Pancreas (tissue), 10 donors: Measurements from ENCODE around the gene TP53I11. TPM values are rescaled to one million over a fixed set of nuclear protein-coding genes. Genes with fewer than 3 reads are reported as not detected.

Experiments
- ATAC-seq, 4 donors: fragments of 200-7000 bp; cut with Tn5 transposase; one replicate each; pipeline versions ENCODE4 v1.8.0 to v1.9.1; 2020; ENCODE audit warnings: mild to moderate bottlenecking in 4 of 4, moderate library complexity in 4 of 4
- DNase-seq, 6 donors: peaks; one replicate each; pipeline ENCODE4 v3.0.0-alpha.2; 2020
- FAIRE-seq: peaks from 2 replicates; lab custom pipeline; 2012; peaks lifted over from hg19 to GRCh38; lab: Jason Lieb, UNC
- H3K27ac ChIP-seq, 4 donors: fragments of 200-600 bp; sonication (generic); 1 replicate in 3 of 4; 2 replicates in 1 of 4; pipeline versions ENCODE4 v1.5.0 to v1.8.0; 2020
- H3K27me3 ChIP-seq, 4 donors: fragments of 200-600 bp; one replicate each; pipeline ENCODE4 v1.8.0; 2021
- H3K36me3 ChIP-seq, 3 donors: fragments of 200-600 bp; sonication (generic) in 1 of 3; one replicate each; pipeline versions ENCODE4 v1.5.0 to v1.8.0; 2020 to 2021
- H3K4me1 ChIP-seq, 3 donors: fragments of 200-600 bp; one replicate each; pipeline ENCODE4 v1.8.0; 2021
- H3K4me3 ChIP-seq, 4 donors: fragments of 200-600 bp; sonication (generic) in 2 of 4; one replicate each; pipeline versions ENCODE4 v1.5.0 to v1.8.0; 2020 to 2021
- H3K9me3 ChIP-seq, 4 donors: fragments of 200-600 bp; one replicate each; pipeline ENCODE4 v1.8.0; 2021
- WGBS, 2 donors: extraction: QIAGEN DNeasy Blood & Tissue Kit; methylation state at CpG; one replicate each; pipeline ENCODE4 v1.1.7; 2013; 5-methylcytosine and 5-hydroxymethylcytosine counted together
- intact Hi-C, 3 donors: fragments of 100-400 bp; cut with DNase I; formaldehyde crosslinking; loops; one replicate each; pipeline versions ENCODE4 v1.11.1 to v1.14.2; 2022
- polyA plus RNA-seq, 2 donors: library from polyadenylated mRNA; stranded (reverse); fragments of 200-250 nt; gene quantifications; one replicate each; pipeline ENCODE4 v1.2.3, GENCODE V29; 2013
- total RNA-seq, 6 donors: library from RNA; stranded (reverse); fragmentation: NEBNext Ultra II Directional in 4 of 6; extraction: Animal tissue kit (Norgen Biotek cat#: 25700) in 4 of 6; gene quantifications; one replicate each; pipeline versions ENCODE4 v1.2.1 to v1.2.4, GENCODE V29; 2021 to 2023
- TF ChIP-seq, protein P1 (sequence below), 4 donors: fragments of 200-600 bp; sonication (generic) in 3 of 4; IDR thresholded peaks; one replicate each; pipeline versions ENCODE4 v1.5.0 to v1.8.0; 2021; ENCODE audit warnings: antibody characterized with exemption in 4 of 4
- donor health status: healthy with polysubstance abuse.
- donor health status: DM: no; HTN: no; CAD: no; lungs with moderate emphysema.
- donor health status: DM: no; HTN: no; CAD: no.
- donor health status: control.
- donor health status: control.
- donor health status: Bipolar disorder and iron deficiency.
- donor health status: DM: yes; HTN: yes; CAD: no.
- donor health status: DM: no; HTN: no; CAD: no.
- donor health status: DM: no; HTN: no; CAD: no.
- donor health status: DM: yes; HTN: yes; CAD: no.

Gene TP53I11
- total and polyA plus RNA-seq, 8 donors, result 18.8 to 40.2 (median 28.7) TPM

DNA sequence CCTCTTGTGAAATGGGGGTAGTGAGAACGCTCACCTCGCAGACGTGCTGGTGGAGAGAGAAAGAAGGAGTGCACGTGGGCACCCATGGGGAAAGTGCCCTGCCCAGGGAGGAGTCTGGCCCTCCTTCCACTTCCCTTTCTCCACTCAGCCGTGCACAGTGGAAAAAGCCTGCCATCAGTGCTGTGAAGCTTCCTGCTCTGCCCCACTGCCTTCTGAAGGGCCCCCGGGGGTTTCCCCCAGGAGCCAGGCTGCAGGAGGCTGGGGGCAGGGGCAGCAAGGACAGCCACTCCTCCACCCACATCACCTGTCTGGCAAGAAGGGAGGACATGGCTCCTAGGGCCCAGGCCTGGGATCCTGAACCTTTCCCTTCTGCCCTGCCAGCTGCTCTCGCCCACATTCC is 7.6 kb downstream of the TP53I11 start:
- peak in 2 of 6 donors; percentile 36 to 61 for DNase-seq
- no peak overlapping the region for H3K4me3 ChIP-seq
- H3K9me3 ChIP-seq, result no peaks in the 10 kb centered on the region
- FAIRE-seq, result no peak
- TF ChIP-seq, protein P1, sequence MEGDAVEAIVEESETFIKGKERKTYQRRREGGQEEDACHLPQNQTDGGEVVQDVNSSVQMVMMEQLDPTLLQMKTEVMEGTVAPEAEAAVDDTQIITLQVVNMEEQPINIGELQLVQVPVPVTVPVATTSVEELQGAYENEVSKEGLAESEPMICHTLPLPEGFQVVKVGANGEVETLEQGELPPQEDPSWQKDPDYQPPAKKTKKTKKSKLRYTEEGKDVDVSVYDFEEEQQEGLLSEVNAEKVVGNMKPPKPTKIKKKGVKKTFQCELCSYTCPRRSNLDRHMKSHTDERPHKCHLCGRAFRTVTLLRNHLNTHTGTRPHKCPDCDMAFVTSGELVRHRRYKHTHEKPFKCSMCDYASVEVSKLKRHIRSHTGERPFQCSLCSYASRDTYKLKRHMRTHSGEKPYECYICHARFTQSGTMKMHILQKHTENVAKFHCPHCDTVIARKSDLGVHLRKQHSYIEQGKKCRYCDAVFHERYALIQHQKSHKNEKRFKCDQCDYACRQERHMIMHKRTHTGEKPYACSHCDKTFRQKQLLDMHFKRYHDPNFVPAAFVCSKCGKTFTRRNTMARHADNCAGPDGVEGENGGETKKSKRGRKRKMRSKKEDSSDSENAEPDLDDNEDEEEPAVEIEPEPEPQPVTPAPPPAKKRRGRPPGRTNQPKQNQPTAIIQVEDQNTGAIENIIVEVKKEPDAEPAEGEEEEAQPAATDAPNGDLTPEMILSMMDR (IDR thresholded peaks at IDR 0.05), result no peak
- 49 to 52% methylated on average over 7 of the region's 7 CpGs for WGBS, 2 donors
- H3K4me1 ChIP-seq, result peaks cover 0 to 11% (median 0%) of the 10 kb centered on the region in 3 donors
- peak; percentile 16 to 74 (median 58) for ATAC-seq
- no peak overlapping the region for H3K27ac ChIP-seq
- intact Hi-C loops, result no loop called here
- H3K27me3 ChIP-seq, result no peaks in the 10 kb centered on the region
- no peaks in the 10 kb centered on the region for H3K36me3 ChIP-seq

DNA sequence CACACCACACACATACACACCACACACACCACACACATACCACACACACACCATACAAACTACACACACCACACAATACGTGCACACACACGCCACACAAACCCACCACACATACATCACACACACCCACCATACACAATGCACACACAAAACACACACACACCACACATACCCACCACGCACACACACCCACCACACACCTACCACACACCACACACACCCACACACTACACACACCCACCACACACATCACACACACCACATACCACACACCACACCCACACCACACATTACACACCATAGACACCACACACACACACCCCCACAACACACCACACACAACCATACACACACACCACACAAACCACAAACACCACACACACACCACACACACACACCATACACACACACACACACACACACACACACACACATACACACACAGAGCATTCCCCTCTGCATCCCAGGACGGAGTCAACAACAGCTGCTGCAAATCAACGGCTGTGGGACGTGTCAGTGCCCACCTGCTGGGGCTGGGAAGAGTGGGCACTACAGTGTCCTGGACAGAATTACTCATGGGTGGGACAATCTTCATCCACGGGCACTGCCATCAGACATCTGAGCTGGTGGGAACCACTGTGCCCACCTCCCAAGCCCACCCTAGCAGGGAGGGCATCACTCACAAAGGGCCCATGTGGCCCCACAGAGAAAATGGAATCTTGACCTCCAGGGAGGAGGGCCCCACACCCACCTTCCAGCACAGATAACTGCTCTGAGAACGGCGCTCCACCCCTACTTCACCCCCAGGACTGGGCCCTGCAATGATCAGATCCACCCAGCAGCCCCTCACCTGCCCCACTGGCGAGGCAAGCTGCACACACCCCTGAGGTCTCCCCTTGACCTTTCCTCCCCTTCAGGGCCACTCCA is 8.4 kb downstream of the TP53I11 start:
- intact Hi-C loops, result no loop called here
- Histone ChIP-seq H3K36me3 (no peaks in the 10 kb centered on the region), H3K27ac (no peak overlapping the region), H3K27me3 (no peaks in the 10 kb centered on the region), H3K4me1 (peaks cover 0 to 11% (median 0%) of the 10 kb centered on the region in 3 donors), H3K4me3 (no peak overlapping the region), H3K9me3 (no peaks in the 10 kb centered on the region)
- ATAC-seq (no peak), DNase-seq (peak in 1 of 6 donors; percentile 34), FAIRE-seq (no peak)
- TF ChIP-seq, protein P1 (IDR thresholded peaks at IDR 0.05), result no peak
- WGBS, 2 donors, result 91 to 95% methylated on average over 10 of the region's 10 CpGs

DNA sequence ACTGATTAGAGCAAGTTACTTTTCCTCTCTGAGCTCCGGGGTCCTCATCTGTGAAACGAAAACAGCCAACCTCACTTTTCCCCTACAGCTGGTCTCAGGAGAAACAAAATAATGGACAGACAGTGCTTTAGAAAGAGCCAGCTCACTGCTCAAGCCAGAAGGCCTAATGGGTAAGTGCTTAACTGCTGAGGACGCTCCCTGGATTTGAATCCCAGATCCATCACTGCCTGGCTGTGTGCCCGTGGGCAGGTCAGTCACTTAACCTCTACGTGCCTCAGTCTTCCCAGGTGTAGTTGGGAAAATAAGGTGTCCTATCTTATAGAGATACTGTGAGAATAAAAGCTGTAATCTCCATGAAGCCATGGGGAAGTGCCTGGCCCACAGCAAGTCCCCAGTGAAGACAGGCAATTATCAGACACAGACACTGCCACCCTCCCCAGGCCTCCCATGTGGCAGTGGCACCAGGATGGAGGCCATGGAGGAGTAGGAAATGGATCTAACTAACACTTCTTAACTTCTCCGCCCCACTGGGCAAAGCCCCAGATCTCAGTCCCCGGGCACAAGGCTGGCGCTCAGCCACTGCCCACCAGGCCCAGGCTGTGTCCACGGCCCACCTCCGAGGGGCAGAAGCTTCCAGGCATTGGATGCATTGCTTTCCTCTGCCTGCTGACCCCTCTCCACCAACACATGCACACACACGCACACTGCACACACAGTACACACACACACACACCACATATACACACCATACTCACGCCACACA is 9.2 kb downstream of the TP53I11 start:
- 72 to 79% methylated on average over 12 of the region's 12 CpGs for WGBS, 2 donors
- Histone ChIP-seq H3K36me3 (no peaks in the 10 kb centered on the region), H3K4me1 (peaks cover 0 to 11% (median 0%) of the 10 kb centered on the region in 3 donors), H3K4me3 (no peak overlapping the region), H3K27ac (no peak overlapping the region), H3K27me3 (no peaks in the 10 kb centered on the region), H3K9me3 (no peaks in the 10 kb centered on the region)
- ATAC-seq (no peak), FAIRE-seq (no peak), DNase-seq (peak in 1 of 6 donors; percentile 44)
- intact Hi-C loops, result no loop called here
- TF ChIP-seq, protein P1 (IDR thresholded peaks at IDR 0.05), result no peak

DNA sequence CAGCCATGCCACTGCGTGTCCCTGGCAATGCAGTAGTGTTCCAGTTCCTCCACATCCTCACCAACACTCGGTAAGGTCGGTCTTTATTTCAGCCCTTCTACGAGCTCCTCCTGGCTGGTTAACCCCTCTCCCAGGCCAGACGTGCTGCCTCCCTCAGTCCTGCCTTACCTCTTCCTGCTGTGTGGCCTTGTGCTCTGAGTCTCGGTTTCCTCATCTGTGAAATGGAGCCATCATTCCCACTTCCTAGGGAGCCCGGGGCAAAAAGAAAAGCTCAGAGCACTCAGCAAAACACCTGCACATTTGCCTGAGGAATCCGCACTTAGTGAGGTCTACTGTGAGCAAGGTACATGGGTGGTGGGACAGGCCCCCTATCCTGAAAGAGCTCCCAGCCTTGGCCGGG is 9.8 kb downstream of the TP53I11 start:
- Histone ChIP-seq H3K36me3 (no peaks in the 10 kb centered on the region), H3K27ac (no peak overlapping the region), H3K9me3 (no peaks in the 10 kb centered on the region), H3K27me3 (no peaks in the 10 kb centered on the region), H3K4me1 (peaks cover 0 to 11% (median 0%) of the 10 kb centered on the region in 3 donors), H3K4me3 (no peak overlapping the region)
- TF ChIP-seq, protein P1 (IDR thresholded peaks at IDR 0.05), result no peak
- intact Hi-C loops, result no loop called here
- FAIRE-seq (no peak), ATAC-seq (no peak), DNase-seq (no peak)
- 87 to 93% methylated on average over 9 of the region's 9 CpGs for WGBS, 2 donors
